ENCODE data around the gene MCL1.

DNA sequence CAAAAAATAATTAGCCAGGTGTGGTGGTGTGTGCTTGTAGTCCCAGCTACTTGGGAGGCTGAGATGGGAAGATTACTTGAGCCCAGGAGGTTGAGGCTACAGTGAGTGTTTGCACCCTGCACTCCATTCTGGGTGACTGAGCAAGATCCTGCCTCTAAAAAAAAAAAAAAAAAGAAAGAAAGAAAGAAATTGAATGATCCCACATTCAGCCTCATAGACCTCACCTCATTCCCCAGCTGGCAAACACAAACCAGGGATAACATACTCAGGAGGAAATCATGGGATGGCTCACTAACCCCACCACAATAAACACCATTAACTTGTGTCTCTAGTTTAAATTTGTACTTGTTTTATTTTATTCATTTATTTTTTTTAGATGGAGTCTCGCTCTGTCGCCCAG lies 41.5 kb upstream of the MCL1 start:
- TF ChIP-seq, protein P1, sequence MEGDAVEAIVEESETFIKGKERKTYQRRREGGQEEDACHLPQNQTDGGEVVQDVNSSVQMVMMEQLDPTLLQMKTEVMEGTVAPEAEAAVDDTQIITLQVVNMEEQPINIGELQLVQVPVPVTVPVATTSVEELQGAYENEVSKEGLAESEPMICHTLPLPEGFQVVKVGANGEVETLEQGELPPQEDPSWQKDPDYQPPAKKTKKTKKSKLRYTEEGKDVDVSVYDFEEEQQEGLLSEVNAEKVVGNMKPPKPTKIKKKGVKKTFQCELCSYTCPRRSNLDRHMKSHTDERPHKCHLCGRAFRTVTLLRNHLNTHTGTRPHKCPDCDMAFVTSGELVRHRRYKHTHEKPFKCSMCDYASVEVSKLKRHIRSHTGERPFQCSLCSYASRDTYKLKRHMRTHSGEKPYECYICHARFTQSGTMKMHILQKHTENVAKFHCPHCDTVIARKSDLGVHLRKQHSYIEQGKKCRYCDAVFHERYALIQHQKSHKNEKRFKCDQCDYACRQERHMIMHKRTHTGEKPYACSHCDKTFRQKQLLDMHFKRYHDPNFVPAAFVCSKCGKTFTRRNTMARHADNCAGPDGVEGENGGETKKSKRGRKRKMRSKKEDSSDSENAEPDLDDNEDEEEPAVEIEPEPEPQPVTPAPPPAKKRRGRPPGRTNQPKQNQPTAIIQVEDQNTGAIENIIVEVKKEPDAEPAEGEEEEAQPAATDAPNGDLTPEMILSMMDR (IDR thresholded peaks at IDR 0.05) = no peak
- TF ChIP-seq EZH2 (IDR thresholded peaks at IDR 0.05; ENCODE audit: borderline replicate concordance, insufficient read depth, low read depth, low read length, poor library complexity, severe bottlenecking) = no peak
